Measurements from ENCODE around the gene SYCE3.

DNA sequence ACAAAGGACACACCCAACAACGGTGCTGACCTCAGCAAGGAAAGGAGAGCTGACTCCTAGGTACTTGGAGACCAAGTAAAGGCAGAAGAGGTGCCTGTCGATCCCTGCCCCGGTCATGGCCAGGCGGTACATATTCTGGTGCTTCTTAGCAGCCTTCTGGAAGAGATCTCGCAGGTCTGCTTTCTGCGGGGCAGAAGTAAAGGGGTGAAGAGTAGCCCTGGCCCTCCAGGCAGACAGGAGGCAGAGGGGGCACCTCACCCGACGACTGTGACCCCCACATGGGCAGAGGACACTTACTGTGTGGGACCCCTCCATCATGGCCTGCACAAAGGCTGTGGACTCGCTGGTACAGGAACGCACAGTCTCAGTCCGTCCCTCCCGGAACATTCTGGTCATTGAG, 8.1 kb upstream of the SYCE3 start:
- TF ChIP-seq, protein P1, sequence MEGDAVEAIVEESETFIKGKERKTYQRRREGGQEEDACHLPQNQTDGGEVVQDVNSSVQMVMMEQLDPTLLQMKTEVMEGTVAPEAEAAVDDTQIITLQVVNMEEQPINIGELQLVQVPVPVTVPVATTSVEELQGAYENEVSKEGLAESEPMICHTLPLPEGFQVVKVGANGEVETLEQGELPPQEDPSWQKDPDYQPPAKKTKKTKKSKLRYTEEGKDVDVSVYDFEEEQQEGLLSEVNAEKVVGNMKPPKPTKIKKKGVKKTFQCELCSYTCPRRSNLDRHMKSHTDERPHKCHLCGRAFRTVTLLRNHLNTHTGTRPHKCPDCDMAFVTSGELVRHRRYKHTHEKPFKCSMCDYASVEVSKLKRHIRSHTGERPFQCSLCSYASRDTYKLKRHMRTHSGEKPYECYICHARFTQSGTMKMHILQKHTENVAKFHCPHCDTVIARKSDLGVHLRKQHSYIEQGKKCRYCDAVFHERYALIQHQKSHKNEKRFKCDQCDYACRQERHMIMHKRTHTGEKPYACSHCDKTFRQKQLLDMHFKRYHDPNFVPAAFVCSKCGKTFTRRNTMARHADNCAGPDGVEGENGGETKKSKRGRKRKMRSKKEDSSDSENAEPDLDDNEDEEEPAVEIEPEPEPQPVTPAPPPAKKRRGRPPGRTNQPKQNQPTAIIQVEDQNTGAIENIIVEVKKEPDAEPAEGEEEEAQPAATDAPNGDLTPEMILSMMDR (IDR thresholded peaks at IDR 0.05) = no peak
- no peak for TF ChIP-seq POLR2AphosphoS5 (IDR thresholded peaks at IDR 0.05)
- no peak for TF ChIP-seq POLR2A (IDR thresholded peaks at IDR 0.05)
